T-cell (primary cell): ENCODE data around the gene SERPINB10. TPM values are rescaled to one million over a fixed set of nuclear protein-coding genes. Genes with fewer than 3 reads are reported as not detected.

Experiments used
- ATAC-seq, 4 experiments: fragments of 200-7000 bp in 3 of 4; fragments of 150-1000 bp in 1 of 4; cut with Tn5 transposase; replicated peaks in 1 of 4; 1 replicate in 3 of 4; 2 replicates in 1 of 4; pipeline ENCODE4 v1.10.0; 2021; ENCODE audit warnings: moderate library complexity in 3 of 4, mild to moderate bottlenecking in 2 of 4, moderate number of reproducible peaks in 1 of 4
- CTCF ChIA-PET, 2 donors: fragments of 300-600 bp; sonication (Branson Sonifier 250); formaldehyde crosslinking; loops; one replicate each; lab custom pipeline; 2022; ENCODE audit warnings: antibody characterized with exemption in 2 of 2; lab: Charles Lee
- POLR2A ChIA-PET, 2 donors: fragments of 300-600 bp; sonication (Branson Sonifier 250); formaldehyde crosslinking; loops; one replicate each; lab custom pipeline; 2022; ENCODE audit warnings: antibody characterized with exemption in 2 of 2; lab: Charles Lee
- DNase-seq, 35 experiments: peaks; one replicate each; pipeline versions ENCODE4 v3.0.0 to v3.0.0-alpha.2; 2013 to 2023
- H3K27ac ChIP-seq: one replicate; pipeline ENCODE4 v1.5.1; 2013; ENCODE audit warnings: low read length
- H3K27me3 ChIP-seq, 2 experiments: replicated peaks in 1 of 2; 1 replicate in 1 of 2; 2 replicates in 1 of 2; pipeline versions ENCODE4 v1.6.1 to v1.7.0; 2013; ENCODE audit warnings: low read length in 1 of 2, mixed read lengths in 1 of 2; ENCODE audit not compliant: control insufficient read depth in 2 of 2, insufficient read depth in 2 of 2; ENCODE audit errors: extremely low read depth in 1 of 2
- H3K36me3 ChIP-seq, 2 donors: 1 replicate in 1 of 2; 2 replicates in 1 of 2; pipeline versions ENCODE4 v1.6.1 to v1.7.0; 2013; ENCODE audit warnings: low read length in 1 of 2; ENCODE audit not compliant: control insufficient read depth in 2 of 2, insufficient read depth in 1 of 2; ENCODE audit errors: extremely low read depth in 1 of 2
- H3K4me1 ChIP-seq, 2 experiments: 1 replicate in 1 of 2; 2 replicates in 1 of 2; pipeline versions ENCODE4 v1.6.1 to v1.7.0; 2013; ENCODE audit warnings: low read length in 2 of 2, mixed read lengths in 1 of 2; ENCODE audit not compliant: insufficient read depth in 2 of 2, control insufficient read depth in 1 of 2; ENCODE audit errors: extremely low read depth in 1 of 2
- H3K4me3 ChIP-seq, 2 donors: 1 replicate in 1 of 2; 2 replicates in 1 of 2; pipeline versions ENCODE4 v1.5.1 to v1.7.0; 2013; ENCODE audit warnings: mild to moderate bottlenecking in 2 of 2, low read length in 1 of 2, moderate library complexity in 1 of 2; ENCODE audit not compliant: control insufficient read depth in 1 of 2; ENCODE audit errors: extremely low read depth in 1 of 2
- H3K9me3 ChIP-seq: 2 replicates; pipeline ENCODE4 v1.7.0; 2013
- H3K27ac Mint-ChIP-seq, 2 donors: one replicate each; pipeline ENCODE4 v1.8.0; 2020 to 2021; ENCODE audit warnings: mild to moderate bottlenecking in 2 of 2, mixed read lengths in 2 of 2
- H3K27me3 Mint-ChIP-seq, 2 donors: one replicate each; pipeline ENCODE4 v1.8.0; 2021 to 2022; ENCODE audit warnings: mixed read lengths in 2 of 2
- H3K36me3 Mint-ChIP-seq: one replicate; pipeline ENCODE4 v1.8.0; 2021; ENCODE audit warnings: mixed read lengths
- H3K4me1 Mint-ChIP-seq, 3 donors: one replicate each; pipeline ENCODE4 v1.8.0; 2020 to 2022; ENCODE audit warnings: mixed read lengths in 3 of 3, mild to moderate bottlenecking in 1 of 3
- H3K4me3 Mint-ChIP-seq, 3 donors: one replicate each; pipeline ENCODE4 v1.8.0; 2020 to 2022; ENCODE audit warnings: mild to moderate bottlenecking in 3 of 3, mixed read lengths in 3 of 3, moderate library complexity in 3 of 3
- H3K9me3 Mint-ChIP-seq, 3 donors: one replicate each; pipeline ENCODE4 v1.8.0; 2020 to 2022; ENCODE audit warnings: mixed read lengths in 3 of 3
- WGBS: methylation state at CpG from one replicate; pipeline ENCODE4 v1.1.5; 2013; ENCODE audit warnings: missing lambda C conversion rate; ENCODE audit not compliant: insufficient coverage; 5-methylcytosine and 5-hydroxymethylcytosine counted together
- total RNA-seq, 35 experiments: library from RNA in 6 of 35; stranded (reverse) in 6 of 35; fragments of 120-200 nt in 1 of 35; gene quantifications; one replicate each; pipeline versions ENCODE4 v1.2.1 to v1.2.4 and lab custom pipeline; 2013 to 2026

SERPINB10 gene, protein sequence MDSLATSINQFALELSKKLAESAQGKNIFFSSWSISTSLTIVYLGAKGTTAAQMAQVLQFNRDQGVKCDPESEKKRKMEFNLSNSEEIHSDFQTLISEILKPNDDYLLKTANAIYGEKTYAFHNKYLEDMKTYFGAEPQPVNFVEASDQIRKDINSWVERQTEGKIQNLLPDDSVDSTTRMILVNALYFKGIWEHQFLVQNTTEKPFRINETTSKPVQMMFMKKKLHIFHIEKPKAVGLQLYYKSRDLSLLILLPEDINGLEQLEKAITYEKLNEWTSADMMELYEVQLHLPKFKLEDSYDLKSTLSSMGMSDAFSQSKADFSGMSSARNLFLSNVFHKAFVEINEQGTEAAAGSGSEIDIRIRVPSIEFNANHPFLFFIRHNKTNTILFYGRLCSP
- total RNA-seq (not detected), total RNA-seq (lab: John Stamatoyannopoulos, UW) (0 to 0.06 (median 0) reads per million in 29 experiments)
- not detected for total RNA-seq (2013)

DNA sequence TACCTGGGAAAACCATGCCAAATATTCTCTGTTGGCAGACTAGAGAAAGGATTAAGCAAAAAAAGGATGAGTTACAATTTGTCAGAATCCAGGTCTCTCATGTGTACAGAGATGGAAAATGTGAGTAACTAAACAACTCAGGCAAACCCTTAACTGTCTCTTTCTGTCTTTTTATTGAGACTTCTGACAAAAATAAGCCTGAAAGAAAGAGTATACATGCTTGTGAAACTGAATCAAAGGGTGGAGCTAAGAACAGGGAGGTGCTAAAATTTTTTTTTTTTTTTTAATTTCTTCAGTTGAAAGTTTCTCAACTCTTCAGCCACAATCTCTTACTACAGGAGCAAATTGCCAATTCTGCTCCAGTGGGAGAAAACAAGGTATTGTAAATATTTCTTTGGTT lies at the start of gene SERPINB10:
TSS of gene SERPINB10 (plus strand) at position 295 of the 400 bp plus-strand sequence. CDS start 7,553 bp downstream, outside the sequence.
- Mint-ChIP-seq H3K9me3 (no peaks in the 10 kb centered on the region), H3K27ac (no peak within 1 kb of the TSS), H3K4me1 (no peaks in the 10 kb centered on the region), H3K27me3 (peaks cover 9 to 28% of the 10 kb centered on the region in 2 donors), H3K4me3 (no peak within 1 kb of the TSS), H3K36me3 (no peaks in the 10 kb centered on the region)
- Histone ChIP-seq H3K36me3 (no peaks in the 10 kb centered on the region), H3K27me3 (peaks cover 0 to 4% of the 10 kb centered on the region in 2 experiments), H3K27ac (no peak within 1 kb of the TSS), H3K4me3 (no peak within 1 kb of the TSS), H3K9me3 (no peaks in the 10 kb centered on the region), H3K4me1 (no peaks in the 10 kb centered on the region)
- DNase-seq (no peak), ATAC-seq (no peak)
- ChIA-PET CTCF (no interaction called here), POLR2A (no interaction called here)

DNA sequence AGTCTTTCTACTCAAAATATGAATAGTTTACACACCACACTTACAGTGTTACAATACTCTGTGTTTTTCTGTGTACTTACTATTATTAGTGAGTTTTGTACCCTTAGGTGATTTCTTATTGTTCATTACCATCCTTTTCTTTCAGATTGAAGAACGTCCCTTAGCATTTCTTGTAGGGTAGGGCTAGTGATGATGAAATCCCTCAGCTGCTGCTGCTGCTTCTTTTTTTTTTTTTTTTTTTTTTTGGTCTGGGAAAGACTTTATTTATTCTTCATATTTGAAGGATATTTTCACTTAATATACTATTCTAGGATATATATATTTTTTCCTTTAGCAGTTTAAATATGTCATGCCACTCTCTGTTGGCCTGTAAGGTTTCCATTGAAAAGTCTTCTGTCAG lies 49.3 kb upstream of the SERPINB10 start:
- Histone ChIP-seq H3K4me3 (no peak overlapping the region), H3K9me3 (no peaks in the 10 kb centered on the region), H3K36me3 (no peaks in the 10 kb centered on the region), H3K27ac (no peak overlapping the region), H3K27me3 (peaks cover 0 to 14% of the 10 kb centered on the region in 2 experiments), H3K4me1 (no peaks in the 10 kb centered on the region)
- Mint-ChIP-seq H3K27me3 (peaks cover 12 to 22% of the 10 kb centered on the region in 2 donors), H3K9me3 (peaks cover 0 to 4% (median 0%) of the 10 kb centered on the region in 3 donors), H3K4me1 (no peaks in the 10 kb centered on the region), H3K4me3 (no peak overlapping the region), H3K36me3 (no peaks in the 10 kb centered on the region), H3K27ac (no peak overlapping the region)
- no CpG with 5 or more reads among the region's 1 CpG for WGBS
- POLR2A ChIA-PET, result no interaction called here
- CTCF ChIA-PET, result interaction anchor here in 1 of 2 donors (0.6 kb wide), 1 partner anchor 180 kb away, joined by 4 read pairs; no protein-coding TSS in a partner anchor
- no peak for DNase-seq
- ATAC-seq, result no peak

DNA sequence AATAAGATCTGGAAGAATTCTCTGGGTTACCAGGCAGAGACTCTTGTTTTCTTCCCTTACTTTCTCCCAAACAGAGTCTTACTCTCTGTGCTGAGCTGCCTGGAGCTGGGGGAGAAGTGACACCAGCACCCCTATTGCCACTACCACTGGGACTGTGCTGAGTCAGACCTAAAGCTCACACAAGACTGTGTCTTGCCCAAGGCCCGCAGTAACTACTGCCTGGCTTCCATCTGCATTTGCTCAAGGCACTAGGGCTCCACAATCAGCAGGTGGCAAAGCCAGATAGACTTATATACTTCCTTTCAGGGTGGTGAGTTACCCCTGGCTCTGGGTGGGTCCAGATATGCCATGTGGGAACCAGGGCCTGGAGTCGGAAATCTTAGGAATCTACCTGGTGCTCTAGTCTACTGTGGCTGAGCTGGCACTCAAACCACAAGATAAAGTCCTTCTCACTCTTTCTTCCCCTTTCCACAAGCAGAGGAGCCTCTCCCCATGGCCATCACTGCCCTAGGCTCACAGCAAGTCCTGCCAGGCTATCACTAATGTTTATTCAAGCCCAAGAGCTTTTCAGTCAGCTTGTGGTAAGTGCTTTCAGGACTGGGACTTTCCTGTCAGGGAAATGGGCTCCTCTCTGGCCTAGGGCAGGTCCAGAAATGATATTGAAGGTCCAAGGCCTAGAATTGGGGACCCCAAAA lies 47.8 kb upstream of the SERPINB10 start:
- Mint-ChIP-seq H3K27ac (no peak overlapping the region), H3K9me3 (peaks cover 0 to 4% (median 0%) of the 10 kb centered on the region in 3 donors), H3K27me3 (peaks cover 12 to 22% of the 10 kb centered on the region in 2 donors), H3K4me3 (no peak overlapping the region), H3K4me1 (no peaks in the 10 kb centered on the region), H3K36me3 (no peaks in the 10 kb centered on the region)
- ATAC-seq (no peak), DNase-seq (no peak)
- H3K4me1 ChIP-seq, result no peaks in the 10 kb centered on the region
- no peak overlapping the region for H3K27ac ChIP-seq
- 57% methylated on average over 2 of the region's 2 CpGs for WGBS
- H3K4me3 ChIP-seq, result no peak overlapping the region
- no peaks in the 10 kb centered on the region for H3K36me3 ChIP-seq
- CTCF ChIA-PET, result no interaction called here
- H3K9me3 ChIP-seq, result no peaks in the 10 kb centered on the region
- H3K27me3 ChIP-seq, result peaks cover 0 to 14% of the 10 kb centered on the region in 2 experiments
- POLR2A ChIA-PET, result no interaction called here

DNA sequence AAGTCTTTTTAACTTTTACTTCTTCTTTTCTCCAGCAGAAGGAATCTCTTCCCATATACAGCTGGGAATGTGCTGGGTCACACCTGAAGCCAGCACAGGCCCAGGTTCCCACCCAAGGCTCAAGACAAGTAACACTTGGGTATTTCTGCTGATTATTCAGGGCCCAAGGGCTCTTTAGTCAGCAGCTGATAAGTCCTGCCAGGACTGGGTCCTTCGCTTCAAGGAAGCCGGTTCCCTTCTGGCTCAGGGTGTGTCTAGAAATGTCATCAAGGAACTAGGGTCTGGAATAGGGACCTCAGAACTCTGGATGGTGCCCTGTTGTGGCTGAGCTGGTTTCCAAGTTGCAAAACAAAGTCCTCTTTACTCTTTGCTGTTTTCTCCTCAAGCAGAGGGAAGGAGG lies 47.2 kb upstream of the SERPINB10 start:
- CTCF ChIA-PET, result no interaction called here
- POLR2A ChIA-PET, result no interaction called here
- H3K4me3 ChIP-seq, result no peak overlapping the region
- H3K27me3 Mint-ChIP-seq, result peaks cover 12 to 22% of the 10 kb centered on the region in 2 donors
- no peak overlapping the region for H3K27ac ChIP-seq
- no peaks in the 10 kb centered on the region for H3K4me1 Mint-ChIP-seq
- H3K27ac Mint-ChIP-seq, result no peak overlapping the region
- peaks cover 0 to 14% of the 10 kb centered on the region in 2 experiments for H3K27me3 ChIP-seq
- DNase-seq (no peak), ATAC-seq (no peak)
- peaks cover 0 to 4% (median 0%) of the 10 kb centered on the region in 3 donors for H3K9me3 Mint-ChIP-seq
- no peaks in the 10 kb centered on the region for H3K36me3 Mint-ChIP-seq
- H3K4me3 Mint-ChIP-seq, result no peak overlapping the region
- no peaks in the 10 kb centered on the region for H3K36me3 ChIP-seq
- H3K4me1 ChIP-seq, result no peaks in the 10 kb centered on the region
- no peaks in the 10 kb centered on the region for H3K9me3 ChIP-seq
- 100% methylated on average over 2 of the region's 2 CpGs for WGBS

DNA sequence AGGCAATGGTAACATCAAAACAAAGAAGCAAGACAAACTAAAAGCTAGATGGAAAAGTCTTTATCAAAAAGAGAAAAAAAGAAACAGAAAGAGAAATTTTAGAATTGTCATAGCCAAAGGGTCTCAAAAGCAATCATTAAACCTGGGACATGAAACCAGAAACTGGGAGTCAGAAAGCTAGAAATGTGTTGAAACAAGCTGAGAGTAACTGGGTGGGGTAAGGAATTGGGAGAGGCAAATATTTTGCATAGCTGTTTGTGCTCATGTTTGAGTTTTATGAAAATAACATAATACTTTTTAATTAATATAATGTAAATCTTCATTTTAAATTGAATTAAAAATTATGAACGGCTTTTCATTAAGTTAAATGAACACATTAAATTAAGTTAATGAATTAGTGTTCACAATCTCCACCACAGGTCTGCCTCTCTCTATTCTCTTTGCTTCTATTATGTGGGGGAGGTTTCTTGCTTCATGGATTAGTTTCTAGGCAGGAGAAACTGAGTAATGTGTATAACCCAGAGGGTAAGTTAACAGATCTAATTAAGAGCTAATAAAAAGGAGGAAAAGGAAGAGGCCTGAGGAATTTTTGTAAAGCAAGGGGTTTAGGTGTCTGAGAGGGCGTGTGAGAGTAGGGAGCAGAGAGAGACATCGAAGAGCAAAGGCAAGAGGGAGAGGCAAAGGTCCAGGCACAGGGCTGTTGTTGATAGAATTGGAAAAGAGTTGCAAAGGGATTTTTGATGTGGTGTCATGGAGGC lies 40.2 kb upstream of the SERPINB10 start:
- no peaks in the 10 kb centered on the region for H3K36me3 Mint-ChIP-seq

DNA sequence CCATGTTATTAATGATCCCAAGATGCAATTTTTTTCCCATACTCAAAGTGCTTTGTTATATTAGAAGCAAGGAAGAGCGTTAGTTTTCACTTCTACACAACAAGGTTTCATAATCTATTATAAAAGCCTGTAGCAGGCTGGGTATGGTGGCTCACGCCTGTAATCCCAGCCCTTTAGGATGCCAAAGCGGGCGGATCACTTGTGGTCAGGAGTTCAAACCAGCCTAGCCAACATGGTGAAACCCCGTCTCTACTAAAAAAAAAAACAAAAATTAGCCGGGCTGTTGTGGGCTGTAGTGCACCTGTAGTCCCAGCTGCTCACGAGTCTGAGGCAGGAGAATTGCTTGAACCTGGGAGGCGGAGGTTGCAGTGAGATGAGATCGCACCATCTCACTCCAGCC lies 39.2 kb upstream of the SERPINB10 start:
- H3K27ac ChIP-seq, result no peak overlapping the region
- DNase-seq (no peak), ATAC-seq (no peak)
- POLR2A ChIA-PET, result no interaction called here
- peaks cover 0 to 3% of the 10 kb centered on the region in 2 experiments for H3K27me3 ChIP-seq
- H3K36me3 Mint-ChIP-seq, result no peaks in the 10 kb centered on the region
- 88% methylated on average over 4 of the region's 9 CpGs for WGBS
- no peaks in the 10 kb centered on the region for H3K4me1 ChIP-seq
- no peaks in the 10 kb centered on the region for H3K9me3 Mint-ChIP-seq
- CTCF ChIA-PET, result no interaction called here
- H3K4me1 Mint-ChIP-seq, result no peaks in the 10 kb centered on the region
- no peaks in the 10 kb centered on the region for H3K9me3 ChIP-seq
- H3K36me3 ChIP-seq, result no peaks in the 10 kb centered on the region
- peaks cover 2 to 3% of the 10 kb centered on the region in 2 donors for H3K27me3 Mint-ChIP-seq
- no peak overlapping the region for H3K4me3 Mint-ChIP-seq
- H3K27ac Mint-ChIP-seq, result no peak overlapping the region
- H3K4me3 ChIP-seq, result no peak overlapping the region

More for the DNA sequence above, 40.2 kb upstream of the SERPINB10 start:
- 86% methylated on average over 2 of the region's 3 CpGs for WGBS
- DNase-seq (no peak), ATAC-seq (no peak)
- Histone ChIP-seq H3K27ac (no peak overlapping the region), H3K36me3 (no peaks in the 10 kb centered on the region), H3K4me3 (no peak overlapping the region), H3K9me3 (no peaks in the 10 kb centered on the region), H3K27me3 (peaks cover 0 to 3% of the 10 kb centered on the region in 2 experiments), H3K4me1 (no peaks in the 10 kb centered on the region)
- Mint-ChIP-seq H3K4me3 (no peak overlapping the region), H3K4me1 (no peaks in the 10 kb centered on the region), H3K27me3 (peaks cover 2 to 3% of the 10 kb centered on the region in 2 donors), H3K9me3 (no peaks in the 10 kb centered on the region), H3K27ac (no peak overlapping the region)
- ChIA-PET CTCF (no interaction called here), POLR2A (no interaction called here)
